Kidney (tissue), 14 donors: ENCODE results near the gene MINAR1. TPM values are rescaled to one million over a fixed set of nuclear protein-coding genes. Genes with fewer than 3 reads are reported as not detected.

Source experiments
- DNase-seq, 5 donors: peaks; one replicate each; pipeline ENCODE4 v3.0.0-alpha.2; 2013 to 2020
- FAIRE-seq: peaks from 2 replicates; lab custom pipeline; 2012; peaks lifted over from hg19 to GRCh38; lab: Jason Lieb, UNC
- H3K27ac ChIP-seq, 2 donors: one replicate each; pipeline ENCODE4 v1.7.0; 2013; ENCODE audit warnings: low read depth in 2 of 2, low read length in 2 of 2, inconsistent platforms in 1 of 2
- H3K27me3 ChIP-seq: one replicate; pipeline ENCODE4 v1.7.1; 2013; ENCODE audit warnings: low read length, inconsistent platforms; ENCODE audit not compliant: control insufficient read depth, insufficient read depth
- H3K36me3 ChIP-seq, 3 donors: one replicate each; pipeline versions ENCODE4 v1.7.0 to v1.7.1; 2013; ENCODE audit warnings: low read length in 3 of 3, control low read depth in 1 of 3, inconsistent platforms in 1 of 3; ENCODE audit not compliant: insufficient read depth in 3 of 3, control insufficient read depth in 2 of 3
- H3K4me1 ChIP-seq, 3 donors: one replicate each; pipeline versions ENCODE4 v1.7.0 to v1.7.1; 2013; ENCODE audit warnings: low read length in 3 of 3, inconsistent platforms in 1 of 3, low read depth in 1 of 3; ENCODE audit not compliant: control insufficient read depth in 2 of 3, insufficient read depth in 2 of 3
- H3K4me3 ChIP-seq, 3 donors: one replicate each; pipeline versions ENCODE4 v1.7.0 to v1.8.1; 2013; ENCODE audit warnings: low read length in 3 of 3, control low read depth in 1 of 3, inconsistent platforms in 1 of 3
- H3K9ac ChIP-seq, 3 donors: one replicate each; pipeline versions ENCODE4 v1.7.0 to v1.7.1; 2013; ENCODE audit warnings: low read length in 3 of 3, control low read depth in 1 of 3, inconsistent platforms in 1 of 3
- H3K9me3 ChIP-seq, 3 donors: one replicate each; pipeline versions ENCODE4 v1.7.0 to v1.7.1; 2013; ENCODE audit warnings: low read length in 3 of 3, control low read depth in 1 of 3, inconsistent platforms in 1 of 3; ENCODE audit not compliant: control insufficient read depth in 2 of 3, insufficient read depth in 1 of 3
- CTCF ChIP-seq: IDR thresholded peaks from 3 replicates; pipeline ENCODE4 v1.5.1; 2012; ENCODE audit warnings: mild to moderate bottlenecking, moderate library complexity, borderline replicate concordance; ENCODE audit not compliant: insufficient read depth; ENCODE audit errors: extremely low read depth
- intact Hi-C: fragments of 100-400 bp; cut with DNase I; formaldehyde crosslinking; loops from one replicate; pipeline ENCODE4 v1.11.1; 2022
- polyA plus RNA-seq: library from polyadenylated mRNA; stranded (reverse); fragments of 350-450 nt; fragmentation: Illumina TruSeq; extraction: RNeasy Lipid Tissue Mini Kit (QIAGEN cat#74804); gene quantifications from one replicate; pipeline ENCODE4 v1.2.3, GENCODE V29; 2014; ENCODE audit warnings: low read depth, low replicate concordance; ENCODE audit not compliant: insufficient read depth
- total RNA-seq: library from RNA; stranded (reverse); fragmentation: NEBNext Ultra II Directional; extraction: Animal tissue kit (Norgen Biotek cat#: 25700); gene quantifications from one replicate; pipeline ENCODE4 v1.2.1, GENCODE V29; 2021
- donor health status: control.
- donor health status: control.
- donor health status: control.
- donor health status: control.
- donor health status: control.
- donor health status: DM: yes; HTN: yes; CAD: no.
- donor health status: Normal renal cell carcinoma (clear cell type).

Gene MINAR1
- total and polyA plus RNA-seq, 2 donors from 2014 or later: 0.15 to 0.47 TPM

- no peak for DNase-seq
- FAIRE-seq: no peak
- Histone ChIP-seq H3K27ac (no peak overlapping the region), H3K4me1 (no peaks in the 10 kb centered on the region), H3K36me3 (no peaks in the 10 kb centered on the region), H3K9ac (no peak overlapping the region), H3K4me3 (no peak overlapping the region), H3K27me3 (no peaks in the 10 kb centered on the region), H3K9me3 (no peaks in the 10 kb centered on the region)
- intact Hi-C loops: no loop called here
- no peak for TF ChIP-seq CTCF
Measured at GRCh38 chr15:79455361-79455760, 23.2 kb downstream of the MINAR1 start.

GRCh38 chr15:79455943-79456342 is 23.8 kb downstream of the MINAR1 start:
- no peak overlapping the region for H3K9ac ChIP-seq
- DNase-seq (no peak), FAIRE-seq (no peak)
- H3K27ac ChIP-seq: no peak overlapping the region
- no peaks in the 10 kb centered on the region for H3K36me3 ChIP-seq
- no peak for TF ChIP-seq CTCF
- H3K4me3 ChIP-seq: no peak overlapping the region
- no peaks in the 10 kb centered on the region for H3K4me1 ChIP-seq
- H3K27me3 ChIP-seq: no peaks in the 10 kb centered on the region
- H3K9me3 ChIP-seq: no peaks in the 10 kb centered on the region
- intact Hi-C loops: no loop called here

- FAIRE-seq (no peak), DNase-seq (no peak)
- no peaks in the 10 kb centered on the region for H3K9me3 ChIP-seq
- H3K9ac ChIP-seq: no peak overlapping the region
- no peak overlapping the region for H3K27ac ChIP-seq
- H3K27me3 ChIP-seq: no peaks in the 10 kb centered on the region
- TF ChIP-seq CTCF: no peak
- intact Hi-C loops: no loop called here
- no peak overlapping the region for H3K4me3 ChIP-seq
- no peaks in the 10 kb centered on the region for H3K4me1 ChIP-seq
- no peaks in the 10 kb centered on the region for H3K36me3 ChIP-seq
Measured at GRCh38 chr15:79458491-79458890, 26.4 kb downstream of the MINAR1 start.

GRCh38 chr15:79459666-79460065 is 27.5 kb downstream of the MINAR1 start:
- intact Hi-C loops: no loop called here
- Histone ChIP-seq H3K27ac (no peak overlapping the region), H3K36me3 (no peaks in the 10 kb centered on the region), H3K9ac (no peak overlapping the region), H3K4me1 (no peaks in the 10 kb centered on the region), H3K27me3 (no peaks in the 10 kb centered on the region), H3K4me3 (no peak overlapping the region), H3K9me3 (no peaks in the 10 kb centered on the region)
- FAIRE-seq (no peak), DNase-seq (no peak)
- TF ChIP-seq CTCF: no peak
